Liver (tissue), 9 donors: ENCODE results near the gene ARPC5L. TPM values are rescaled to one million over a fixed set of nuclear protein-coding genes. Genes with fewer than 3 reads are reported as not detected.
A peak's percentile ranks its signal among the peaks of the same experiment; 100 is the strongest.

ENCODE experiments used
- DNase-seq: peaks from one replicate; pipeline ENCODE4 v3.0.0-alpha.2; 2017; ENCODE audit warnings: low spot score
- H3K27ac ChIP-seq, 2 donors: one replicate each; pipeline ENCODE4 v1.7.0; 2013; ENCODE audit warnings: inconsistent platforms in 2 of 2, low read length in 2 of 2, control low read depth in 1 of 2, low read depth in 1 of 2, mild to moderate bottlenecking in 1 of 2
- H3K27me3 ChIP-seq, 4 donors: one replicate each; pipeline versions ENCODE4 v1.6.1 to v1.7.0; 2013; ENCODE audit warnings: low read length in 3 of 4, inconsistent platforms in 1 of 4, mild to moderate bottlenecking in 1 of 4, moderate library complexity in 1 of 4; ENCODE audit not compliant: control insufficient read depth in 4 of 4, insufficient read depth in 4 of 4
- H3K36me3 ChIP-seq, 4 donors: one replicate each; pipeline versions ENCODE4 v1.6.1 to v1.7.0; 2013; ENCODE audit warnings: low read length in 3 of 4, mild to moderate bottlenecking in 3 of 4, low read depth in 1 of 4, moderate library complexity in 1 of 4; ENCODE audit not compliant: control insufficient read depth in 4 of 4, insufficient read depth in 3 of 4
- H3K4me1 ChIP-seq, 4 donors: one replicate each; pipeline versions ENCODE4 v1.6.1 to v1.7.0; 2013; ENCODE audit warnings: low read length in 3 of 4, mild to moderate bottlenecking in 3 of 4, moderate library complexity in 1 of 4; ENCODE audit not compliant: control insufficient read depth in 4 of 4, insufficient read depth in 4 of 4
- H3K4me3 ChIP-seq, 3 donors: one replicate each; pipeline versions ENCODE4 v1.6.1 to v1.7.0; 2013; ENCODE audit warnings: low read length in 3 of 3, control low read depth in 1 of 3, low read depth in 1 of 3, mild to moderate bottlenecking in 1 of 3
- H3K9ac ChIP-seq, 2 donors: one replicate each; pipeline ENCODE4 v1.7.0; 2013; ENCODE audit warnings: low read length in 2 of 2, mild to moderate bottlenecking in 2 of 2, moderate library complexity in 2 of 2, control low read depth in 1 of 2, low read depth in 1 of 2
- H3K9me3 ChIP-seq, 4 donors: one replicate each; pipeline versions ENCODE4 v1.6.1 to v1.7.0; 2013; ENCODE audit warnings: low read length in 3 of 4; ENCODE audit not compliant: control insufficient read depth in 4 of 4
- ATF3 ChIP-seq: IDR thresholded peaks from 2 replicates; pipeline ENCODE4 v1.6.1; 2016; ENCODE audit warnings: antibody characterized with exemption
- FOXA1 ChIP-seq: IDR thresholded peaks from 2 replicates; pipeline ENCODE4 v1.6.1; 2016; ENCODE audit warnings: antibody characterized with exemption
- GABPA ChIP-seq, 2 donors: IDR thresholded peaks in 1 of 2; conservative IDR thresholded peaks in 1 of 2; 2 replicates each; pipeline ENCODE4 v1.6.1; 2016; ENCODE audit warnings: antibody characterized with exemption in 2 of 2, mild to moderate bottlenecking in 1 of 2, moderate library complexity in 1 of 2
- HNF4A ChIP-seq, 2 donors: conservative IDR thresholded peaks; 2 replicates each; pipeline ENCODE4 v1.6.1; 2016; ENCODE audit warnings: antibody characterized with exemption in 2 of 2, mild to moderate bottlenecking in 2 of 2
- RAD21 ChIP-seq, 2 donors: IDR thresholded peaks; 2 replicates each; pipeline ENCODE4 v1.6.1; 2016; ENCODE audit warnings: antibody characterized with exemption in 2 of 2, mild to moderate bottlenecking in 2 of 2
- TAF1 ChIP-seq: conservative IDR thresholded peaks from 2 replicates; pipeline ENCODE4 v1.6.1; 2016; ENCODE audit warnings: antibody characterized with exemption, mild to moderate bottlenecking
- YY1 ChIP-seq: IDR thresholded peaks from 2 replicates; pipeline ENCODE4 v1.6.1; 2016; ENCODE audit warnings: antibody characterized with exemption, mild to moderate bottlenecking
- WGBS: extraction: QIAGEN DNeasy Blood & Tissue Kit; methylation state at CpG from one replicate; pipeline ENCODE4 v1.1.7; 2013; 5-methylcytosine and 5-hydroxymethylcytosine counted together
- polyA plus RNA-seq, 2 donors: library from polyadenylated mRNA; stranded (reverse) in 1 of 2; unstranded in 1 of 2; fragments of 200-250 nt in 1 of 2; fragments of >200 nt in 1 of 2; fragmentation: Nextera tagmentation in 1 of 2; extraction: Ambion mirVana in 1 of 2; gene quantifications; one replicate each; pipeline versions ENCODE4 v1.2.1 to v1.2.3, GENCODE V29; 2013 to 2015
- total RNA-seq, 2 donors: library from RNA; depleted of rRNA; stranded (reverse); fragments of >200 nt; gene quantifications; one replicate each; pipeline ENCODE4 v1.2.3, GENCODE V29; 2014
- TF ChIP-seq, protein P1 (sequence below): IDR thresholded peaks from 2 replicates; pipeline ENCODE4 v1.6.1; 2016; ENCODE audit warnings: antibody characterized with exemption, mild to moderate bottlenecking
- TF ChIP-seq, protein P2 (sequence below): IDR thresholded peaks from 2 replicates; pipeline ENCODE4 v1.6.1; 2016; ENCODE audit warnings: antibody characterized with exemption
- donor health status: healthy.
- donor health status: healthy.
- donor health status: healthy.
- donor health status: healthy.
- donor health status: healthy.

The ARPC5L gene
- total and polyA plus RNA-seq, 4 donors: 9.3 to 31.2 (median 17.8) TPM

- TF ChIP-seq, protein P1, sequence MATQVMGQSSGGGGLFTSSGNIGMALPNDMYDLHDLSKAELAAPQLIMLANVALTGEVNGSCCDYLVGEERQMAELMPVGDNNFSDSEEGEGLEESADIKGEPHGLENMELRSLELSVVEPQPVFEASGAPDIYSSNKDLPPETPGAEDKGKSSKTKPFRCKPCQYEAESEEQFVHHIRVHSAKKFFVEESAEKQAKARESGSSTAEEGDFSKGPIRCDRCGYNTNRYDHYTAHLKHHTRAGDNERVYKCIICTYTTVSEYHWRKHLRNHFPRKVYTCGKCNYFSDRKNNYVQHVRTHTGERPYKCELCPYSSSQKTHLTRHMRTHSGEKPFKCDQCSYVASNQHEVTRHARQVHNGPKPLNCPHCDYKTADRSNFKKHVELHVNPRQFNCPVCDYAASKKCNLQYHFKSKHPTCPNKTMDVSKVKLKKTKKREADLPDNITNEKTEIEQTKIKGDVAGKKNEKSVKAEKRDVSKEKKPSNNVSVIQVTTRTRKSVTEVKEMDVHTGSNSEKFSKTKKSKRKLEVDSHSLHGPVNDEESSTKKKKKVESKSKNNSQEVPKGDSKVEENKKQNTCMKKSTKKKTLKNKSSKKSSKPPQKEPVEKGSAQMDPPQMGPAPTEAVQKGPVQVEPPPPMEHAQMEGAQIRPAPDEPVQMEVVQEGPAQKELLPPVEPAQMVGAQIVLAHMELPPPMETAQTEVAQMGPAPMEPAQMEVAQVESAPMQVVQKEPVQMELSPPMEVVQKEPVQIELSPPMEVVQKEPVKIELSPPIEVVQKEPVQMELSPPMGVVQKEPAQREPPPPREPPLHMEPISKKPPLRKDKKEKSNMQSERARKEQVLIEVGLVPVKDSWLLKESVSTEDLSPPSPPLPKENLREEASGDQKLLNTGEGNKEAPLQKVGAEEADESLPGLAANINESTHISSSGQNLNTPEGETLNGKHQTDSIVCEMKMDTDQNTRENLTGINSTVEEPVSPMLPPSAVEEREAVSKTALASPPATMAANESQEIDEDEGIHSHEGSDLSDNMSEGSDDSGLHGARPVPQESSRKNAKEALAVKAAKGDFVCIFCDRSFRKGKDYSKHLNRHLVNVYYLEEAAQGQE: no peak
- TF ChIP-seq ATF3: no peak
- TF ChIP-seq YY1: no peak
Observed at GRCh38 chr9:124814164-124814535, 47.8 kb upstream of the ARPC5L start (continued).

- 89% methylated on average over 5 of the region's 5 CpGs for WGBS
- Histone ChIP-seq H3K27ac (no peak overlapping the region), H3K27me3 (no peaks in the 10 kb centered on the region), H3K4me1 (peaks cover 0 to 4% (median 0%) of the 10 kb centered on the region in 4 donors), H3K36me3 (no peaks in the 10 kb centered on the region), H3K9ac (no peak overlapping the region), H3K4me3 (no peak overlapping the region), H3K9me3 (no peaks in the 10 kb centered on the region)
- DNase-seq: no peak
- no peak for TF ChIP-seq GABPA (IDR thresholded peaks at IDR 0.05 in 1 of 2, conservative IDR thresholded peaks at IDR 0.05 in 1 of 2)
- no peak for TF ChIP-seq TAF1
- TF ChIP-seq FOXA1: no peak
- TF ChIP-seq, protein P2, sequence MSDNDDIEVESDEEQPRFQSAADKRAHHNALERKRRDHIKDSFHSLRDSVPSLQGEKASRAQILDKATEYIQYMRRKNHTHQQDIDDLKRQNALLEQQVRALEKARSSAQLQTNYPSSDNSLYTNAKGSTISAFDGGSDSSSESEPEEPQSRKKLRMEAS: no peak
- no peak for TF ChIP-seq YY1
- TF ChIP-seq RAD21 (IDR thresholded peaks at IDR 0.05): no peak
- TF ChIP-seq, protein P1: no peak
Observed at GRCh38 chr9:124815601-124816000, 46.3 kb upstream of the ARPC5L start.

DNA sequence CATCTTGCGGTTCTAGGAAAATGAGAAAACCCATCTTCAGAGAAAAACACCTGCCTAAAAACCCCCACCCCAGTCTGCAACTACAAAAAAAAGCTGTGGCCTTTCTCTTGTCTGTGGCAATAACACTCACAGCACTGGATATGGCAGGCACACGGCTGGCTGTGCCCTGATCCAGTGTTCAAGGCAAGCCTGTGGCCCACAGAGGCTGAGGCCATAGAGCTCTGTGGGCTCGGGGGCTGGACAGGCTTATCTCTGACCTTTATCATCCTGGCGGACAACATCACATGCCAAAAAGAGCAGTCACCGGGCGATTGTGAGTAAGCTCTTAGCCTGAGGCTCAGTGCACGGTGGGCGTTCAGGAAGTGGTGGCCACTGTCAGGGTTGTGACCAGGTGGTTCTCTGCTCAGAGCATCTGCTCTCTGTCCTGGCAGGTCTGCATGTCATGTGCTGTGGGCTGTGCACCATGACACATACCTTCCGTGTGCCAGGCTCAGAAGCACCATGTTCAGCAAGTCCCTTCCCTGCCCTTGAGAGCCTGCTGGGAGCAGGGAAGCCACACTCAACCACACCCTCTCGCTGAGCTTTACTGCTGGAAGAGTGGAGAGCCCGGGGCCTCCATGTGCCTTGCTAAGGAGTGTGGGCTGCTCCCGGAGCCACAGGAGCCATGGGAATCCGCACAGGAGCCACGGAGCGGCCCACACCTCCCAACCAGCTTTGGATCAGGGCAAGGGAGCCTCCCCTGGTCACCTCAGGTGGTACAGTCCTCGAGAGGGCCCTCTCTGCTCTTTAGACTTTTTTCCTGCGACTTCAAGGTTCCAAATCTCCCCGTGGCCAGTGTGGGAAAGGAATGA is 43.3 kb upstream of the ARPC5L start:
- H3K27me3 ChIP-seq: no peaks in the 10 kb centered on the region
- no peak overlapping the region for H3K27ac ChIP-seq
- no peak for DNase-seq
- peaks cover 0 to 4% (median 0%) of the 10 kb centered on the region in 4 donors for H3K4me1 ChIP-seq
- no peak overlapping the region for H3K4me3 ChIP-seq
- H3K36me3 ChIP-seq: no peaks in the 10 kb centered on the region
- WGBS: 57% methylated on average over 18 of the region's 18 CpGs
- H3K9ac ChIP-seq: no peak overlapping the region
- H3K9me3 ChIP-seq: no peaks in the 10 kb centered on the region
- TF ChIP-seq GABPA (IDR thresholded peaks at IDR 0.05 in 1 of 2, conservative IDR thresholded peaks at IDR 0.05 in 1 of 2): no peak
- peak in 1 of 2 donors; percentile 16 for TF ChIP-seq HNF4A (conservative IDR thresholded peaks at IDR 0.05)
